Mesenteric fat pad (tissue), 1 donor: ENCODE data around the gene CFL1. TPM values are rescaled to one million over a fixed set of nuclear protein-coding genes. Genes with fewer than 3 reads are reported as not detected.

Source experiments
- DNase-seq: peaks from one replicate; pipeline ENCODE4 v3.0.0-alpha.2; 2020; ENCODE audit warnings: low spot score
- total RNA-seq: library from RNA; stranded (reverse); fragmentation: NEBNext Ultra II Directional; extraction: Animal tissue kit (Norgen Biotek cat#: 25700); gene quantifications from one replicate; pipeline ENCODE4 v1.2.1, GENCODE V29; 2021
- donor health status: DM: yes; HTN: yes; CAD: no.

Gene CFL1
- total RNA-seq, 1 donor from 2014 or later = 818 TPM

DNA sequence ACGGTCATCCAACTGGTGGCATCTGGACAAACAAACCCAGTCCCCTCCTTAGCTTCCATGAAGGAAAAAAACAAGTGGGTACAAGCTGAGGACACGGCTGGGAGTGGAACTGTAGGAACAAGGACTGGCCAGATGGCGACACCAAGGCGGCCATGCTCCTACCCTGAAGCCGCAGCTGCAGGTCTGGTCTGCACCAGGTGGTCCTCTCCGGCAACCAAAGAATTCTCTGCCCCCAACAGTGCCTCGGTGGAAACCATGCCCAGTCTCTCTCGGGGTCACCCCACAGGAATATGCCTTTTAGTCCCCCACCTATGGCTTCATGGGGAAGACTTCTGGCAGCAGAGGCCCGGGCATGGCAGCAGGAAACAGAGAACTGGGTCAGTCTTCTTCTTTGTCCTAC lies 48.5 kb downstream of the CFL1 start:
- no peak for DNase-seq

DNA sequence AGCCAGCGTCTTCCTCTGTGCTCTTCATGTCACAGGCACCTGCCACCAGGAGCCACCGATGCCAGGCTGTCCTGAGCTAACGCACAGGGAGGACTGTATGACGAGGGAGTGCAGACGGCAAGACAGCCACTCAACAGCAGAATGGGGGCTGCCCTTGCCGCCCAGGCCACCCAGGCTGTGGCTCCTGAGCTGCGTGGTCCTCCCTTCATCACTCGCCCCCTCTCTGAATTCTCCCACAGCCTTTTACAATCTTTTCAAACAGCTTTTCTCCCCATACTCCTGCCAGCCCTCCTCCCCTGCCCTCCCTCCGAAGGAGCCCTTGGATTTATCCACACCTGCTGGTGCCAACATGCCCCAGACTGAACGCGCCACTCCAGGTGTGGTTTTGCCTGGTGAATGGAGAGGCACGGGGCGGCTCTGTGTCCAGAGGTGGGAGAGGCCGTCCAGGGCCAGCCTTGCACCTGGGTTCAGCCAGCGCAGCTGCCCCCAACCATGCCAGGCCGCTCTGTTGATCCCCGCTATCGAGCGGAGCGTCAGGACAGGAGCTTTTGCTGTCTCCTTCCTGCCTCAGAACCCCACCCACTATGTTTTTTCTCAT lies 49.1 kb downstream of the CFL1 start:
- DNase-seq = no peak

DNA sequence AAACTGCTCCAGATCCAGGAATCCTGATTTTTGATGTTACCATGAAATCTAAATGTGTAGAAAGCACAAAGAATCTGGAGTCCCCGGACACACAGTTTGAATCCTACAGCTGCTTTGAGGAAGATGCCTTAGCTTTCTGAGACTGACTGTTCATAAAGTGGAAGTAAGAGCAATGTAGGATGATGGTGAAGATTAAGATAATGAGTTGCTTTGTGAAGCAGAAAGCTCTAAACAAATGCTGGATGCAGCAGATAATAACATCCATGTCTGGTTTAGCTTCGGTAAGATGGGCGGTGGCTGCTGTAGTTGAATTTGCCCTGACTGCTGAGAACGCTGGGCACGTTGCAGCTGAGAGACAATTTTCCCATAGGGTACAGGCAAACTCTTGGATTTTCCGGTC lies 51.0 kb downstream of the CFL1 start:
- no peak for DNase-seq

Other genes with a start within 250 kb of the CFL1 start
- 67.6 TPM for gene MAP3K11, start 244.0 kb downstream of the CFL1 start, total RNA-seq
- gene PCNX3, start 242.4 kb downstream of the CFL1 start, total RNA-seq = 30.6 TPM
- 54.5 TPM for gene SIPA1, start 220.1 kb downstream of the CFL1 start, total RNA-seq
- gene RELA, start 195.3 kb downstream of the CFL1 start, total RNA-seq = 80.0 TPM
- 49.9 TPM for gene KAT5, start 145.9 kb downstream of the CFL1 start, total RNA-seq
- 71.8 TPM for gene RNASEH2C, start 137.4 kb downstream of the CFL1 start, total RNA-seq
- 51.8 TPM for gene AP5B1, start 77.2 kb downstream of the CFL1 start, total RNA-seq
- gene OVOL1, start 71.1 kb downstream of the CFL1 start, total RNA-seq = not detected
- not detected for gene SNX32, start 24.2 kb downstream of the CFL1 start, total RNA-seq
- 38.0 TPM for gene MUS81, start 2.3 kb upstream of the CFL1 start, total RNA-seq
- gene EFEMP2, start 14.6 kb upstream of the CFL1 start, total RNA-seq = 87.7 TPM
- gene CTSW, start 21.7 kb upstream of the CFL1 start, total RNA-seq = 1.3 TPM
- 46.5 TPM for gene FIBP, start 30.3 kb upstream of the CFL1 start, total RNA-seq
- gene CCDC85B, start 32.5 kb upstream of the CFL1 start, total RNA-seq = 26.0 TPM
- gene FOSL1, start 42.2 kb upstream of the CFL1 start, total RNA-seq = 58.3 TPM
- gene C11orf68, start 60.9 kb upstream of the CFL1 start, total RNA-seq = 33.4 TPM
- 87.0 TPM for gene DRAP1, start 61.2 kb upstream of the CFL1 start, total RNA-seq
- not detected for gene TSGA10IP, start 87.3 kb upstream of the CFL1 start, total RNA-seq
- 47.9 TPM for gene SART1, start 103.6 kb upstream of the CFL1 start, total RNA-seq
- gene EIF1AD, start 144.0 kb upstream of the CFL1 start, total RNA-seq = 31.7 TPM
- gene BANF1, start 144.3 kb upstream of the CFL1 start, total RNA-seq = 121 TPM
- gene CST6, start 153.8 kb upstream of the CFL1 start, total RNA-seq = not detected
- gene CATSPER1, start 168.3 kb upstream of the CFL1 start, total RNA-seq = 0.51 TPM
- not detected for gene GAL3ST3, start 191.0 kb upstream of the CFL1 start, total RNA-seq
- gene SF3B2, start 194.2 kb upstream of the CFL1 start, total RNA-seq = 164 TPM
- gene PACS1, start 212.1 kb upstream of the CFL1 start, total RNA-seq = 64.9 TPM